ENCODE measurements around the gene FGFR3.
"Not testable (repeated sequence)": the region's sequence is repeated elsewhere in the genome, so short reads cannot be mapped to it uniquely, and the experiment has no call there.

FGFR3 gene

GRCh38 chr4:1819284-1819683 is 26.2 kb downstream of the FGFR3 start:
- DNase-seq (ENCODE audit: low read depth): no peak

- DNase-seq (ENCODE audit: low read depth): no peak
Observed at GRCh38 chr4:1819816-1820215, 26.7 kb downstream of the FGFR3 start.

GRCh38 chr4:1821679-1822567 is 28.8 kb downstream of the FGFR3 start:
- no peak for DNase-seq (ENCODE audit: low read depth)

GRCh38 chr4:1822568-1823544 is 29.8 kb downstream of the FGFR3 start:
- no peak for DNase-seq (ENCODE audit: low read depth)

GRCh38 chr4:1823545-1823932 is 30.4 kb downstream of the FGFR3 start:
- DNase-seq (ENCODE audit: low read depth): no peak

- no peak for DNase-seq (ENCODE audit: low read depth)
Observed at GRCh38 chr4:1824746-1825145, 31.7 kb downstream of the FGFR3 start.

- no peak for DNase-seq (ENCODE audit: low read depth)
Observed at GRCh38 chr4:1825326-1825725, 32.2 kb downstream of the FGFR3 start.

- no peak for DNase-seq (ENCODE audit: low read depth)
Observed at GRCh38 chr4:1826531-1827350, 33.6 kb downstream of the FGFR3 start.

GRCh38 chr4:1830234-1830633 is 37.1 kb downstream of the FGFR3 start:
- no peak for DNase-seq (ENCODE audit: low read depth)

- DNase-seq (ENCODE audit: low read depth): no peak
Observed at GRCh38 chr4:1830642-1831228, 37.6 kb downstream of the FGFR3 start.

- DNase-seq (ENCODE audit: low read depth): no peak
Observed at GRCh38 chr4:1831331-1831730, 38.2 kb downstream of the FGFR3 start.

GRCh38 chr4:1832690-1833089 is 39.6 kb downstream of the FGFR3 start:
- no peak for DNase-seq (ENCODE audit: low read depth)

GRCh38 chr4:1833307-1834046 is 40.4 kb downstream of the FGFR3 start:
- no peak for DNase-seq (ENCODE audit: low read depth)

- DNase-seq (ENCODE audit: low read depth): no peak
Observed at GRCh38 chr4:1834047-1834775, 41.1 kb downstream of the FGFR3 start.

GRCh38 chr4:1835836-1836235 is 42.7 kb downstream of the FGFR3 start:
- not testable (repeated sequence) for DNase-seq (ENCODE audit: low read depth)

GRCh38 chr4:1836650-1837049 is 43.6 kb downstream of the FGFR3 start:
- no peak for DNase-seq (ENCODE audit: low read depth)

GRCh38 chr4:1837069-1837468 is 44.0 kb downstream of the FGFR3 start:
- no peak for DNase-seq (ENCODE audit: low read depth)

- no peak for DNase-seq (ENCODE audit: low read depth)
Observed at GRCh38 chr4:1839282-1839681, 46.2 kb downstream of the FGFR3 start.

- no peak for DNase-seq (ENCODE audit: low read depth)
Observed at GRCh38 chr4:1841201-1841886, 48.3 kb downstream of the FGFR3 start.

- DNase-seq (ENCODE audit: low read depth): no peak
Observed at GRCh38 chr4:1841887-1842210, 48.8 kb downstream of the FGFR3 start.

All from non-pigmented ciliary epithelial cell (primary cell).